Ureter (tissue), 1 donor: Measurements from ENCODE around the gene HMSD. TPM values are rescaled to one million over a fixed set of nuclear protein-coding genes. Genes with fewer than 3 reads are reported as not detected.

Experiments
- DNase-seq: peaks from one replicate; pipeline ENCODE4 v3.0.0-alpha.2; 2020; ENCODE audit warnings: low spot score
- total RNA-seq: library from RNA; stranded (reverse); gene quantifications from one replicate; pipeline ENCODE4 v1.2.4, GENCODE V29; 2023
- donor health status: DM: yes; HTN: yes; CAD: no.

Gene HMSD
- total RNA-seq, 1 donor from 2014 or later, result not detected

DNA sequence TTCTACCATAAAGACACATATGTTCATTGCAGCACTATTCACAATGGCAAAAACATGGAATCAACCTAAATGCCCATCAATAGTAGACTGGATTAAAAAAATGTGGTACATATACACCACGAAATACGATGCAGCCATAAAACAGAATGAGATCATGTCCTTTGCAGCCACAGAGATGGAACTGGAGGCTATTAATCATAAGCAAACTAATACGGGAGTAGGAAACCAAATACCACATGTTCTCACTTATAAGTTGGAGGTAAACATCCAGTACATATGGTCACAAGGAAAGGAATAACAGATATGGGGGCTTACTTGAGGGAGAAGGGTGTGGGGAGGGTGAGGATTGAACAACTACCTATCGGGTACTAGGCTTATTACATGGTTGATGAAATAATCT is 7.7 kb downstream of the HMSD start:
- no peak for DNase-seq

DNA sequence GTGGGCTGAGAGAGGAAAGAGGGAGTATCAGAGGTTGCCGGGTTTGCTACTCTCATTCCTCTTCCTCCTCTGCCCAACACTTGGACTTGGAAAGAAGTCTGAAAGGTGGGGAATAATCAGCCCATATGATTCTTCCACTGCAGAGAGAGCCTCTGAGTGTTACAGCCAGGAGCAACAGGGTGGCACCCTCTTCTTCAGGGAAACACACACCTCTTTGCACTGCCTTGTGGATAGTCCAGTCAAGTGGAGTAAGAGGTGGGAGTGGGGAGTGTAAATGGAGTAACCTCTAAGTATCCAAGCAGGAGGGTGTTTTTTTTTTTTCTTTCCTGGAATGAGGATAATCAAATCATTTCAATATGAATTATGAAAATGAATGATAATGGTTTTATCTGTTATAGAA is 11.8 kb downstream of the HMSD start:
- no peak for DNase-seq

DNA sequence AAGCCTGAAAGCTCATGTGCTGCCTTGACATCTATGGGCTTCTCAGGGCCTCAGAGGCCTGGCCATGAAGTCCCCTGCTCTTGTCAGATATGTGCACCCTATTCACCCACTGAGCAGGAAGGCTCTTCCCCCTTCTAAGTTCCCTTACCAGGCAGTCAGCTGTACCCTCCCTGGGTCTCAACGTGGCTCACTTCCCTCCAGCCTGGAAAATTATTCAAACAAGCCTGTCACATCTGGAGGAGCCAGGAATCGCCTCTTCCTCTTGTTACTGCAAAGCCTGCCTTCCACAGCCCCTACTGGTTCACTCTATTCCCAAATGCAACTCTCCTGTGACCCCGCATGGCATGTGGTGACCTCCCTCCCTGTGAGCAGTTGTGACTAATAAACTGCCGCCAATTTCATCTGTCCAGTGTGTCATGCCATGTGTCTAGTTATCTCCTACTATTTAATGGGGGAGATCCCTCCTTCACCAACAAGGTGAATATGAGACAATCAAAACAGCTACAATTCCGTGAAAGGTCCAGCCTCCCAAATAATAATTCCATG is 12.4 kb downstream of the HMSD start:
- no peak for DNase-seq

DNA sequence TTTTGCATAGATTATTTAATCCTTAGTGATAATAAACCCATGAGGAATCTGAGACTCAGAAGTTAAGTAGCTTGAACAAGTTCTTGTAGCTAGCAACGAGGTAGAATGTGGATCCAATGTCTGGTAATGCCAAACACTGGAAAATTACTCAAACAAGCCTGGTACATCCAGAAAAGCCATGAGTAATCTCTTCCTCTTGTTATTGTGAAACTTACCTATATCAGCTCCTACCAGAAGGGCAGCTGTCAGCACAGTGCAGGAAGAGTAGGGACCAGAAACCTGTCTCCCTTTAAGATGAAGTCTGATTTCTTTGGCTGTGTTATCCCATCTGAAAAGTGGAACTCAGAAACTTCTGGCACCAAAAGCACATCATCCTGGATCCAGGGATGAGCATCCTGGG is 13.0 kb downstream of the HMSD start:
- no peak for DNase-seq

DNA sequence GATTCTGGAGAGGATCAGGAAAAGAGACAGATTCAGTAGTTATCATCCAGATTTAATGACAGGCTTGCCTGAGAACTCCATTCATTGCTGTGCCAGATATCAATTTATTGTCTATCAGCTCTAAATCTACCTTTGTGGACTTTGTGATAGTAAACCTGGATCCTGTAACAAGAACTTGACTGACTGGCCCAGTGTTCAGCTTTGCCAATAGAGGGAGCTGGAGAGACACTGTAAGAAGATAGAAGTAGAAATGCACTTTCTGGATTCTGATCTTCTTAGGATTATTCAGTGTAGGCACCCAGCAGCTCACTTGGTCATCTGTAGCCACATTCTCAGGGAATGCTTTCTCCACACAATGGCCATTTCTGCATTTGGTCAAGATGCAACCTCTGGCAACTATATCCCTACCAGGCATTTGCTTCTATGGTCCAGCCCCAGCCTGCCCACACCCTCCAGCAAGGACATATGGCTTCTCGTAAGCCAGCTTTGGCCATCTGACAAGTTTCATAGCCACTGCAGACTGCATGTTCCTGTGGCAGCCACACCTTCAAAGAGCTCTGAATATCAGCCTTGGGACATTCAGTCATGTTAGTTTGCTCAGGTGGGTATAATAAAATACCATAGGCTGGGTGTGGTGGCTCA is 14.6 kb downstream of the HMSD start:
- peak; percentile 64 for DNase-seq

DNA sequence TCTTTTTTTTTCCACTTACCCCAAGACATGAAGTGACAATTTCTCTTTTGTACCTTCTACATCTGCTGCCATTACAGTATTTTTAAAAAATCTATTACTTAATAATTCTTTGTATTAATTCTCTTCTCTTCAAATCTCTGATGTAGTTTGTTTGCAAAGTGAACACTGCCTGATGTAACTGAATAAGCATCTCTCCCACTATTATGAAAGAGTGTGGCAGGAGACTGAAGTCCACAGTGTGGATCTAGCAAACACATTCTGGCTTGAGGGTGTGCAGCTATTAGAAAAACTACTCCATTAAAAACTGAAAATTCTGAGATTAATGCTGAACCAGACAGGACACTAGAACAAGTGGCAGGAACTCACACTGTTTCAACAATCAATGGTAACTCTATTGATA is 15.8 kb downstream of the HMSD start:
- no peak for DNase-seq

DNA sequence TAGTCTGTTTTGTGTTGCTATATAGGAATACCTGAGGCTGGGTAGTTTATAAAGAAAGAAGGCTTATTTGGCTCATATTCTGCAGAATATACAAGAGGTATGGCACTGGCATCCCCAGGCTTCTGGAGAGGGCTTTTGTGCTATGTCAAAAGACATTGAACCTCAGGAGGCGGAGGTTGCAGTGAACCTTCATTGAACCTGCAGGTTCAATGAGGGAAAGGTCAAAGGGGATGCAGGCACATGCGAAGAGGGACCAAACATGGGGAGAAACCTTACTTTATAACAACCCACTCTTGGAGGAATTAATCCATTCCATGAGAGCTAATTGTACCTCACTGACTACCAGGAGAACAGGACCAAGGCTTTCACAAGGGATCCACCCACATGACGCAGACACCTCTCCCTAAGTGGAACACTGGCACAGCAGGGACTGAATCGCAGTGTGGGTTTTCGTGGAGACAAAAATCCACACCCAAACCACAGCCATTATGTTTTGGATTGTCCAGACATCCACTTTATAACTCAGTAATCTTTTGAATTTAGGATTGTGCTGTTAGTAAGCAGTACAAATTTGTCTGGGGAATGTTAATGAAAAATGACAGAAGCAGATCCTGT is 16.7 kb downstream of the HMSD start:
- DNase-seq, result no peak

DNA sequence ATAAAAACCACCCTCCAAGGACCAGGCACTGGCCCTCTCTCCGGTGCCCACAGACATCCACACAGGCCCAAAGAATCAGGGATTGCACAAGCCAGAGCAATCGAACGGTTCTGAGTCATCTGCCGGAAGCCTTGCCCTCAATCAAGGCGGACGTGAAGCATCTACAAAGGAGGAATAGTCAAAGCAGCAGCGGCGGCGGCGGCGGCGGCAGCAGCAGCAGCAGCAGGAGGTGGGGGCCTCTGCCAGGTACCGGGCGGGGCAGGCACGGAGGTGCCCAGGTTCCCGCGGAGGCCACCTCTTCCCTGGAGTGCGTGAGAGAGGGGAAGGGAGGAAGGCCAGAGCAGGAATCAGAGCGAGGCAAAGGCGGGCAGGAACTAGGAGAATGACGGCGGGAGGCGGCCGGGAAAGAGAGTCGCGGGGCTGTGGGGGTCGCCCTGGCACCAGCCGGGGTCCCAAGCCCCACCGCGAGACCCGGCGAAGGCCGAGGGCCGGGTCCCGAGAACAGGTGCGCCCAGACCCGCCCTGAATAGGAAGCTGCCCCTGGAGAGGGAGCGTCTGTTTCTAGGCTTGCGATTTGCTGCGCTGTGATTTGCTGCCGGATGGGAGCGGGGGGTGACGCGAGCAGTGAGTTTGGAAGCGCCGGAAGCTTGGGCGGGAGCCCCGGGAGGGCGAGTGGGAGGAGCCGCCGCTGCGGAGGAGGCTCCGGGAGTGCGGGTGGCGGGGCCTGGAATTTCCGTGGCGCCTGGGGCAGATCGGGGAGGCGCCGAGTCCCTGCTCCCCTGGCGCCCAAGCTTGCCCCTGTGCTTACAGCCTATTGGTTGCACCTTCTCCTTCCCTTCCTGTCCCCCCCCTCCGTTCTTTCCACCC is 21.1 kb downstream of the HMSD start, which contains the start of gene SERPINB8:
TSS of gene SERPINB8 (plus strand) at position 140 of the 867 bp plus-strand sequence. CDS start 8,228 bp downstream, outside the sequence.
- peak; percentile 94 for DNase-seq

DNA sequence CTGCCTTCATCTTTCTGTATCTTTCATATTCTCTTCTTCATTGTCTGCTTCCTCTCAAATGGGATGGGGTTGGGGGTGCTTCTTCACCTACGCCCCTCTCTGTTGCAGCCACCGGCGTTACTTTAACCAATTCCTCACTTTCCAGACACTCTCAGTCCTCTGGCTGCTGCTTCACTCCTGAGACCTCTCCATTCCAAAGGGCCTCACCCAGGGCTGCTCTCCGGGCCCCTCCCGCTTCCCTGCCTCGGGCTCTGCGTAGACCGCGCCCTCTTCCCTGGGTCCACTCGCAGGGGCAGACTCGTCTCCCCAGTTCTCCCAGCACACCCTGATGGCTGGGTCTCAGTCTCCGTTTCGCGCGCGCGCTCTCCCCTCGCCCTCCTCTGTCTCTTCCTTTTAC is 21.7 kb downstream of the HMSD start:
- DNase-seq, result peak; percentile 62

DNA sequence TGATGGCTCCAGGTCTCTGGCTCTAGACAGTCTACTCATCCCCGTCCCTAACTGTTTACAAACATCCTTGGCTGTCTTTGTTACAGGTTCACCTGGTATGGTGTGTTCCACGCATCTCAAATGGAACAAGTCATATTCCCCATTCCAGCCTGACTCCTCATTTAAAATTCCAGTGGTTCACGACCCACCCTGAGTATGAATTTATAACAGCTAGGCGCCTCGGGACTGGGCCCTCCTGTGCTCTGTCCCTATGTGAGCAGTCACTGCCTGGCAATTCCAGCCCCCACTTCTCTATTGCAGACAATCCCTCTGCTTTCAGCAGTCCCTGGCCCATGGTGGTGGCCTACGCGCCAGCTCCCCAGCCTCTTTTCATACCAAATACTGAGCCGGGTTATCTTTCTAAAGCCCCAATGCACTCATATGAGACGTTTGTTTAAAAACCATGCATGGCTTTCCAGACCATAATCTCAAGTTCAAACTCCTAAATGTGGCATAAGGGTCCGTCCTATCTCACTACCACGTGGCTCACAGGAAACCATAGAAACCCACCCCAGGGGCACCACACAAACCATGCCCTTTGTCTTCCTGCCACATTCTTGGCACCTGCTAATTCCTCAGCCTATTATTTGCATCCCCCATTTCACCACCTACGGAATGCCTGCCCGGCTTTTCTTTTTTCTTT is 22.4 kb downstream of the HMSD start:
- no peak for DNase-seq

DNA sequence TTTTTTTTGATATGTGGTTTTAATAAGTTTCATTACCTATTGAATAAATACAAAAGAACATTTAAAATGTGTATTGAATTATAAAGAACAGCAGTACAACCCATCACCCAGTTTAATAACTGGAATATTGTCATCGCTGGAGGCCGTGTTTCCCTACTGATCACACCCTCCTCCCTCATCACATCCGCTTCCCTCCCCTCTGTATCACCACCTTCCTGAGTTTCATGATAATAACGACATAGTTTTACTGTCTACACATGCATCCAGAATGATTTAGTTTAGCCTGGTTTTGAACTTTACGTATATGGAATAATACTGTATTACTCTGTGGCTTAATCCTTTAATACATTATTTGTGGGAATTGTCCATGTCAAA is 22.9 kb downstream of the HMSD start:
- no peak for DNase-seq

DNA sequence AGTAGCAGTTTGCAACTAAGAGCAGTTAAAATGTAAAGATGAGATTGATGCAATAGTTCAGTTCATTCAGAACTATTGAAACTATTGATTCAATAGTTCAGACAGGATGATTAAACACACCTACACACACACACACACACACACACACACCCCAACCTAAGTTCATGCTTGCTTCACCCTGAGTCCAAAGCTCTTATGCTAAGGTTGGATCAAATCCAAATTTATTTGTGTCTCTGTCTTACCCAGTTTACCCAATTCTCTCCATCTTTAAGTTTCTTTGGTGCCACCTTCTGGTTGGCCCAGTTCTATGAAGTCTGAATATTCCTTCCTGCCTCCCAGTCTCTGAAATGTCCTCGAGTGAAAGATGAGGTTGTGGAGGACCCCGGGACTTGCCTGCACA is 25.9 kb downstream of the HMSD start:
- DNase-seq, result no peak

DNA sequence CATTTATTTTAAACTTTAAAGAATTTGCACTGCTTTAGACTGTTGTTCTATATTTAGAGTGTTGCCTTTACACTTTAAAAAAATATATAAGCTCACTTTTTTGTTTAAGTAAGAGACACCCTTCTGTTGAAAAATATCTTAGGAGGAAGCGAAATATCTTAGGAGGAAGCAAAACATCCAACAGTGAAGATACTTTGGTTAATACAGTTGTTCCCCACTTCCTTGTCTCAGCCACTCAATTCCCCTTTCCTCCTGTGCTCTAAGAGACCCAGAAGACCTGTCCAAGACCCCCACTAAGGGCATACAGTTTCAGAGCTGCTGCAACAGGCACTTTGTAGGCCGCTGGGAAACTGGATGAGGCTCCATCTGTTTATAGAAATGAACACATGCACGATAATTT is 26.5 kb downstream of the HMSD start:
- no peak for DNase-seq

DNA sequence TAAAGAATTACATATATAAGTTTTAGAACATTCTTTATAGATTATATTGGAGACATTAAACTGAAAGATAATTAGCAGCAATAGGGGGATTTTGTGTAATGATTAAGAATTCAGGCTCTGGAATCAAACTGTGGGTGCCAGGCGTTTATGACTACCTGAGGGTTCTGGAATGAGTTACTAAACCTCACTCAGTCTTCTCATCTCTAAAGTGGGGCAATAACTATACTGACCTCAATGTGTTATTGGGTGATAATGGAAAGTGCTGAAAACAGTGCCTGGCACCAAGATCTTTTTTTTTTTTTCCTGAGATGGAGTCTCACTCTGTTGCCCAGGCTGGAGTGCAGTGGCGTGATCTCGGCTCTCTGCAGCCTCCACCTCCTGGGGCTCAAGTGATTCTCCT is 27.9 kb downstream of the HMSD start:
- no peak for DNase-seq

DNA sequence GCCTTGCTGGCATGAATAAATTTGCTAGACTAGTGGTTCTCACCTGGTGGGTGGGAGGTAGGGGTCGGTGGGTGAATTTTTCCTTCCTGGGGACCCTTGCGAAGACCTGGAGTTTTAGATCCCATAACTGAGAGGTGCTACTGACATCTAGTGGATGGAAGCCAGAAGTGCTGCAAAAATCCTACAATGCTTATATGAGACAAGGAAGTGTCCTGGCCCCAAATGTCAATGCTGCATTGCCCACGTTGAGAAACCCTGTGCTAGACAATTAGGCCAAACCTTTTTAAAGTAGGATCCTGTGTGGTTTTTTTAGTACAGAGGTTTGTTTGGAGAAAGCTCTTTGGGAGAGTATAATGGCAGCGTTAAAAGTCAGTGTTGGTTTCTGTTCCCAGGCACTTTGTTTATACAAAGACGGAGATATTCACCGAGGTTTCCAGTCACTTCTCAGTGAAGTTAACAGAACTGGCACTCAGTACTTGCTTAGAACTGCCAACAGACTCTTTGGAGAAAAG is 30.4 kb downstream of the HMSD start:
- DNase-seq, result peak; percentile 68

DNA sequence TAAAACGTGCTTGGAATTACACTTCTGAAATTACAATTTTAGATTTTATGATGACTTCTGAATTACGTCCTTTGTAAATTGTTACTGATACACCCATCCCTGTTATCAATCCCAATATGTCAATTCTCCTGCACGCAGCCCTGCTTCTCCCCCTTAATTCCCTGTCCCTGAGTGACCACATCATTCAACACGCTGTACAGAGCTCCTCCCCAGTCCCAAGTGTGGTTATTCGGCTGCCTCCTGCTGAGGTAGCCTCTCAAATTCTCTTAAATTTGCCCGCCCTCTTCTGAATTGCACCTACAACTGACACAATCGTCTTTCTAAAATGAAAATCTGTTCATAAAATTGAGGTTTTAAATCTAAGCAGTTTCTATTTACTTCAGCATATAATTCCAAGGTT is 30.9 kb downstream of the HMSD start:
- DNase-seq, result no peak

DNA sequence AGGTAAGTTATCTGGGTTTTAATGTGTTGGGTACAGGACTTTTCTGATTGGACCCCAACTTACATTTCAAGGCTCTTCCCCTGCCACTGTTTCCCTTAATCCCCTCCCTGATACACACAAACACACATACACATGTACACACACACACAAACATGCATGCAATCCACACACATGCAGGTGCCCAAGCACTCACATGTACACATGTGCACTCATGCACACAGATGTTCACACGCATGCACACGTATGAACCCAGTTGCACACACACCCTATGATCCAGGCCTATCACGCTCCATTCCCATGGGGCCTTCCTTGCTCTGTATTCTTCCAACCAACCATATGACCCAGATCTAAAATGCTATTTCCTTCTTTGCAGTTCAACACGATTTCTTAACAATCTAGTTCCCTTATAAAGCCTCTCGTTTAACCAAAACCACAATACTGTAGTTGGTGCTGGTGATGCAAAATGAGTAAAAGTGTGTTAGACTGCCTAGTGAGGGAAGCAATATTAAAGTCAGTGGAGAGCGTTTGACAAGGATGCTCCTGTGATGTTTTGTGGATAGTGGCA is 31.9 kb downstream of the HMSD start:
- no peak for DNase-seq

DNA sequence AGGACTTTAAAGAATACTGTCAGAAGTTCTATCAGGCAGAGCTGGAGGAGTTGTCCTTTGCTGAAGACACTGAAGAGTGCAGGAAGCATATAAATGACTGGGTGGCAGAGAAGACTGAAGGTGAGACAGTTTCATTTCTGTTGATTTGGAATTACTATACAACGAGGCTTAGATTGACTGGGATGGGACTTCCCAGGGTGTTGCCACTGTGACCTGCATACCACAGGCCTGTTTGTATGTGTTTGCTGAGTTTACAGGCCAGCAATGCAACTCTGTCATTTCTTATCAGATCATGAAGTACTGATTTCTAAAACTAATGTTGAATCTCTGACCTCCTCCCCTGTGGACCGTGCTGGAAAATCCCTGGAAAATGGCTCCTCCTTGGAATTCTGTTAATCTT is 32.6 kb downstream of the HMSD start:
- no peak for DNase-seq

DNA sequence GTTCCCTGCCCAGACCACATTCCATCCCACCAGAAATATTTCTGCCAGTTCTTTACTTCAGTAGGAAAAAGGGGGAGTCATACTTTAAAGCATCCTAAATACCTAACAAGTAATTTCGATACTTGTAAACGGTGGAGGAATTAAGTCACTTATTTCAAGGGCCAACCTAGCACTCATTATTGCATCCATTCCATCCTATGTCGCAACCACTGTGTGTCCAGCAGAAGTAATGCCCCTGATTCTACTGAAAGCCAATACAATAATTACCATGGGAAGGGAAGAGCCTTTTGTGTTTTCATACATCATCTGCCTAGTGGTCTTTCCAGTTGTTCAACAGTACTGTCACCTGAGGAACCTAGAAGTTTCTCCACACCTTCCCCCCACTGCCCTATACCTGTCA is 33.3 kb downstream of the HMSD start:
- DNase-seq, result no peak

DNA sequence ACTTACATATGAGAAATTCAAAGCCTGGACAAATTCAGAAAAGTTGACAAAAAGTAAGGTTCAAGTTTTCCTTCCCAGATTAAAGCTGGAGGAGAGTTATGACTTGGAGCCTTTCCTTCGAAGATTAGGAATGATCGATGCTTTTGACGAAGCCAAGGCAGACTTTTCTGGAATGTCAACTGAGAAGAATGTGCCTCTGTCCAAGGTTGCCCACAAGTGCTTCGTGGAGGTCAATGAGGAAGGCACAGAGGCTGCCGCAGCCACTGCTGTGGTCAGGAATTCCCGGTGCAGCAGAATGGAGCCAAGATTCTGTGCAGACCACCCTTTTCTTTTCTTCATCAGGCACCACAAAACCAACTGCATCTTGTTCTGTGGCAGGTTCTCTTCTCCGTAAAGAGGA is 37.8 kb downstream of the HMSD start:
- no peak for DNase-seq

DNA sequence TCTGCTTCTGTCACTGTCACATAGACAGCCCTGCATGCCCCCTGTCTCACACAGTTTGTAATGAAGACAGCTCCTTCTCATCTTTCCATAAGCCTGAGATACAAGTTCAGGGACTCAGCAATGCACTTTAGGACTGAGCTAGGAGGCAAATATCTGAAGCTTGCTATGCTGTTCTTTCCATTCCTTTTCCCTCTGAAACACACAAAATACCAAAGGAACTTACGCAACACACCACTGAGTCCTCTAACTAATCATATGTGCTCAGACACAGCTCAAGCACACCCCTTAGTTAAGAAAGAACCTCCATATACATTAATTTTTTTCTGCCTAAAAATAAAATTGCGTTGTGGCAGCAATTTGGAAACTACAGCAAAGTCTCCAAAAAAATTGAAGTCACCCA is 38.6 kb downstream of the HMSD start:
- no peak for DNase-seq

DNA sequence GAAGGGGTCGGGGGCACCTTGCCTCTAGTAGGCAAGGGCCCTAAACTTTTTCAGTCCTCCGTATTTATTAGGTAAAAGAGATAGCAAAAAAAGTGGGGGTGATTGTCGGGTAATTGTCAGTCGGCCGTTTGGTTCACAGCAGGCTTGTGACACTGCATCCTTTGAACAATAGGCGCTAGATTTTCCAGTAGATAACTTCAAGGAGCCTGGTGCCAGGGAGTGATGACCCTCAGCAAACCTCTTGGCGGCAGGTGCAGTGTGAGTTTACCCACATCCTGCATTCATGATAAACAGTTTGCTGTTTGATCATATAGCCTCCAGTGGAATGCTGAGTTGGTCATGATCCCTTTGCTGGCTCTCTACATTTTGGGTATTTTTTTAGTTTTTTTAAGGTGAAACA is 43.6 kb downstream of the HMSD start:
- DNase-seq, result no peak
